Daoy (cell line): ENCODE measurements around the gene RAD51B. TPM values are rescaled to one million over a fixed set of nuclear protein-coding genes. Genes with fewer than 3 reads are reported as not detected.

Source experiments
- DNase-seq: peaks from one replicate; pipeline ENCODE4 v3.0.0-alpha.2; 2015; ENCODE audit warnings: low read depth
- total RNA-seq: library from RNA; depleted of rRNA; stranded (reverse); fragments of >200 nt; shearing (Covaris generic); gene quantifications from 2 replicates; pipeline ENCODE4 v1.2.3, GENCODE V29; 2014

Gene RAD51B
- total RNA-seq, 1 experiment from 2014 or later: 15.8 TPM

GRCh38 chr14:68231898-68232297, 412.3 kb downstream of the RAD51B start:
- no peak for DNase-seq

- DNase-seq: peak; percentile 98
Observed at GRCh38 chr14:68232300-68233055, 412.9 kb downstream of the RAD51B start.

- no peak for DNase-seq
Observed at GRCh38 chr14:68233101-68233784, 413.7 kb downstream of the RAD51B start.

GRCh38 chr14:68234101-68234905, 414.7 kb downstream of the RAD51B start:
- no peak for DNase-seq

GRCh38 chr14:68235011-68235410, 415.4 kb downstream of the RAD51B start:
- DNase-seq: no peak

- DNase-seq: no peak
Observed at GRCh38 chr14:68236582-68237458, 417.2 kb downstream of the RAD51B start.

- DNase-seq: no peak
Observed at GRCh38 chr14:68238551-68238950, 419.0 kb downstream of the RAD51B start.

- DNase-seq: no peak
Observed at GRCh38 chr14:68238976-68239375, 419.4 kb downstream of the RAD51B start.

GRCh38 chr14:68239988-68240771, 420.6 kb downstream of the RAD51B start:
- no peak for DNase-seq

- DNase-seq: no peak
Observed at GRCh38 chr14:68241862-68242487, 422.4 kb downstream of the RAD51B start.

GRCh38 chr14:68243450-68244010, 424.0 kb downstream of the RAD51B start:
- no peak for DNase-seq

GRCh38 chr14:68244262-68244980, 424.8 kb downstream of the RAD51B start:
- DNase-seq: peak; percentile 62

- peak; percentile 81 for DNase-seq
Observed at GRCh38 chr14:68245146-68246073, 425.8 kb downstream of the RAD51B start.

- DNase-seq: peak; percentile 35
Observed at GRCh38 chr14:68246074-68246785, 426.7 kb downstream of the RAD51B start.

- peak; percentile 37 for DNase-seq
Observed at GRCh38 chr14:68246786-68247105, 427.2 kb downstream of the RAD51B start.

- DNase-seq: no peak
Observed at GRCh38 chr14:68247274-68247673, 427.7 kb downstream of the RAD51B start.

- DNase-seq: no peak
Observed at GRCh38 chr14:68247676-68248268, 428.2 kb downstream of the RAD51B start.
